D721Med (cell line): Measurements from ENCODE around the gene TMEM139.

ENCODE experiments used
- DNase-seq: peaks from one replicate; pipeline ENCODE4 v3.0.0; 2011; ENCODE audit warnings: low spot score; ENCODE audit not compliant: insufficient read length
- FAIRE-seq: peaks from 2 replicates; lab custom pipeline; 2011; peaks lifted over from hg19 to GRCh38; lab: Jason Lieb, UNC
- TF ChIP-seq, protein P1 (sequence below): IDR thresholded peaks from 2 replicates; pipeline ENCODE4 v1.5.1; 2012; ENCODE audit warnings: mild to moderate bottlenecking, control low read depth; ENCODE audit not compliant: insufficient read depth; ENCODE audit errors: missing control alignments

The TMEM139 gene

DNA sequence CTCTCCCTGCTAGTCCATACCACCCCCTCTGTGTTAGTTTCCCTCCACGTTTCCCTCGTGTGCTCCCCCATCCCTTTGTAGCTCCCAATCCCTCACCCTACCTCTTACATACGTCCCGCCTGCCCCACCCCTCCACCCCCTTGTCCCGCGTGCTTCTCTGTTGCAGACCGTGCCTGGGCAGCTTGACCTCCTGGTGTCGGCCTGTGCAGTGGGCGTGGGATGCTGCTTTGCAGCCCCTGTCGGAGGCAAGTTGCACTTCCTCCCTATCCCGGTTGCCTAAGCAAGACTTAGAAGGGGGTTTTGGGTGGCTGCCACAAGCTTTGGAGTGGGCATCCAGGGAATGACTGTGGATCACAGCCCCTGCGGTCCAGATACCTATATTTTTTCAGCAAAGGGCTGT lies 38.9 kb downstream of the TMEM139 start:
- FAIRE-seq (no peak), DNase-seq (no peak)
- TF ChIP-seq, protein P1, sequence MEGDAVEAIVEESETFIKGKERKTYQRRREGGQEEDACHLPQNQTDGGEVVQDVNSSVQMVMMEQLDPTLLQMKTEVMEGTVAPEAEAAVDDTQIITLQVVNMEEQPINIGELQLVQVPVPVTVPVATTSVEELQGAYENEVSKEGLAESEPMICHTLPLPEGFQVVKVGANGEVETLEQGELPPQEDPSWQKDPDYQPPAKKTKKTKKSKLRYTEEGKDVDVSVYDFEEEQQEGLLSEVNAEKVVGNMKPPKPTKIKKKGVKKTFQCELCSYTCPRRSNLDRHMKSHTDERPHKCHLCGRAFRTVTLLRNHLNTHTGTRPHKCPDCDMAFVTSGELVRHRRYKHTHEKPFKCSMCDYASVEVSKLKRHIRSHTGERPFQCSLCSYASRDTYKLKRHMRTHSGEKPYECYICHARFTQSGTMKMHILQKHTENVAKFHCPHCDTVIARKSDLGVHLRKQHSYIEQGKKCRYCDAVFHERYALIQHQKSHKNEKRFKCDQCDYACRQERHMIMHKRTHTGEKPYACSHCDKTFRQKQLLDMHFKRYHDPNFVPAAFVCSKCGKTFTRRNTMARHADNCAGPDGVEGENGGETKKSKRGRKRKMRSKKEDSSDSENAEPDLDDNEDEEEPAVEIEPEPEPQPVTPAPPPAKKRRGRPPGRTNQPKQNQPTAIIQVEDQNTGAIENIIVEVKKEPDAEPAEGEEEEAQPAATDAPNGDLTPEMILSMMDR, result no peak

- FAIRE-seq (no peak), DNase-seq (no peak)
- TF ChIP-seq, protein P1, result no peak
These were observed 40.5 kb downstream of the TMEM139 start for GRCh38 chr7:143325240-143325639.

DNA sequence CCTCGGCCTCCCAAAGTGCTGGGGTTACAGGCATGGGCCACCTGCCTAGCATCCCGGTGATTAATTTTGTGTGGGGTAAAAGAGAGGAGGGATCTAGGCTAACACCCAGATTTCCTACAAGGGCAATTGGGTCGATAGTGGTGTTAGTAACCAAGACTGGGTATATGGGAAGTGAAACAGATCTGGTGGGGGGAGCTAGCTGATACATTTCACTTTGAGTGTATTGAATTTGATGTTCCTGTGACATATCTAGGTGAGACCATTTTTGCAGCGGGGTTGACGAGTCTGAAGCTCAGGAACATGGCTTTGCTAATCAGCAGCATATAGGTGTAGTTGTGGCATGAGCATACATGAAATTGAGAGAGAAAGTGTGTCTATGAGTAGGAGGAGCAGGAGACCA lies 43.1 kb downstream of the TMEM139 start:
- TF ChIP-seq, protein P1, result no peak
- FAIRE-seq (no peak), DNase-seq (no peak)

- FAIRE-seq, result no peak
These were observed 44.9 kb downstream of the TMEM139 start for GRCh38 chr7:143329471-143330170.

DNA sequence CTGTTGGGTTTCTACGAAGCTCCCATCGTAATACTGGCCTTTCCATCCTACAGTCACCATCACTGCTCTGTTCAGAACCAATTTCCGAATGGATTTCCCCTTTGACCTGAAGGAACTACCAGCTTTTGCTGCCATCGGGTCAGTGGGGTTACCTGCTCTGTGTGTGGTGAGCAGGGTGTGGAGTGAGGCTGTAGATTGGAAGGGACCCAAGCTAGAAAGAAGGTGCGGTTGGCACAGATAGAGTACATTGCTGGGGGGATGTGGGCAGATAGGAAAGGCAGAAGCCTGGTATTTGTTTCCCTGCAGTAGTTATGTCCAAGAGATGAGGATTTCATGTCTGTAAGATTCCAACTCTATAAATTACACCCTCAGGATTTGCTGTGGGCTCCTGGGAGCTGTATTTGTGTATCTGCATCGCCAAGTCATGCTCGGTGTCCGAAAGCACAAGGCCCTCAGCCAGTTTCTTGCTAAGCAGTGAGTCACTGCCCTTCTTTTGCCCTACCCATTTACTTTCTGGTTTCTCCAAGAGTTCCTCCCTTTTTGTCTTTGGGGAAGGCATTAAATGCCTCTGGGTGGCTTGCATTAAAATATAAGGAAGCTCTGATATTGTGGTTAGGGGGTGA lies 46.5 kb downstream of the TMEM139 start:
- no peak for DNase-seq
- no peak for FAIRE-seq
- TF ChIP-seq, protein P1, result no peak

More at GRCh38 chr7:143329471-143330170, 44.9 kb downstream of the TMEM139 start:
- DNase-seq, result no peak
- TF ChIP-seq, protein P1, result no peak

GRCh38 chr7:143334244-143334643 lies 49.5 kb downstream of the TMEM139 start:
- DNase-seq (no peak), FAIRE-seq (no peak)
- TF ChIP-seq, protein P1, result no peak

DNA sequence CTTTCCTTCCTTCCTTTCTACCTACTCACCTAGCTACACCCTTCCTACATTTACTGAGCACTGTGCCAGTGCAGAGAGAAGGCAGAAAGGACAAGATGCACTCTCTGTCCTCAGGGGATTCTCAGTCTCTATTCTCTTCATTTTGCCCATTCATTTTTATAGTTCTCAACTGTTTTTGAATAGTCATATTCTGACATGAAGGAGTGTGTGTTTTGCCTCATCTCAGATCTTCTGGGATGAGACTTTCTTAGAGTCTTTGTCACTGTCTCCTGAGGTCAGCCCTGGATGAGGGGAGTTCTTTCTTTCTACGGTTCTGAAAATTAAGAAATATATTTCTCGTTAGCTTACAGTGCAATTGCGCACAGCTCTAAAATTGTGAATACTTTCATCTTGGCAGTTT lies 52.5 kb downstream of the TMEM139 start:
- no peak for DNase-seq
- FAIRE-seq, result no peak
- TF ChIP-seq, protein P1, result no peak
